GM10847 (cell line): Measurements from ENCODE around the gene ZNF385B.

Source experiments
- POLR2A ChIP-seq: IDR thresholded peaks from 2 replicates; pipeline ENCODE4 v1.6.1; 2011; ENCODE audit not compliant: insufficient read length; ENCODE audit errors: extremely low read depth

Gene ZNF385B

GRCh38 chr2:179581605-179582004 is 279.8 kb downstream of the ZNF385B start:
- no peak for TF ChIP-seq POLR2A

- no peak for TF ChIP-seq POLR2A
Measured at GRCh38 chr2:179580378-179581146, 280.9 kb downstream of the ZNF385B start.

GRCh38 chr2:179579800-179580199 is 281.6 kb downstream of the ZNF385B start:
- no peak for TF ChIP-seq POLR2A

GRCh38 chr2:179578171-179578916 is 283.1 kb downstream of the ZNF385B start:
- no peak for TF ChIP-seq POLR2A

- TF ChIP-seq POLR2A: no peak
Measured at GRCh38 chr2:179574061-179574519, 287.3 kb downstream of the ZNF385B start.

GRCh38 chr2:179572544-179572943 is 288.9 kb downstream of the ZNF385B start:
- no peak for TF ChIP-seq POLR2A

- TF ChIP-seq POLR2A: no peak
Measured at GRCh38 chr2:179571721-179572120, 289.7 kb downstream of the ZNF385B start.

GRCh38 chr2:179571252-179571651 is 290.2 kb downstream of the ZNF385B start:
- no peak for TF ChIP-seq POLR2A

- no peak for TF ChIP-seq POLR2A
Measured at GRCh38 chr2:179569831-179570233, 291.6 kb downstream of the ZNF385B start.

GRCh38 chr2:179565807-179566206 is 295.6 kb downstream of the ZNF385B start:
- no peak for TF ChIP-seq POLR2A

- TF ChIP-seq POLR2A: no peak
Measured at GRCh38 chr2:179562330-179562885, 299.0 kb downstream of the ZNF385B start.

- TF ChIP-seq POLR2A: no peak
Measured at GRCh38 chr2:179561702-179562101, 299.7 kb downstream of the ZNF385B start.

- no peak for TF ChIP-seq POLR2A
Measured at GRCh38 chr2:179560257-179560735, 301.1 kb downstream of the ZNF385B start.

- TF ChIP-seq POLR2A: no peak
Measured at GRCh38 chr2:179559108-179559806, 302.2 kb downstream of the ZNF385B start.

- no peak for TF ChIP-seq POLR2A
Measured at GRCh38 chr2:179558010-179558934, 303.1 kb downstream of the ZNF385B start.

- no peak for TF ChIP-seq POLR2A
Measured at GRCh38 chr2:179556425-179556824, 305.0 kb downstream of the ZNF385B start.
